Measurements from ENCODE around the gene ITGBL1.

GRCh38 chr13:101596803-101597202, 144.3 kb downstream of the ITGBL1 start:
- TF ChIP-seq CTCF (IDR thresholded peaks at IDR 0.05; ENCODE audit: low read depth, low read length) (no peak), POLR2A (IDR thresholded peaks at IDR 0.05; ENCODE audit: extremely low read depth, insufficient read length) (no peak), MAX (IDR thresholded peaks at IDR 0.05; ENCODE audit: low read depth, low read length) (no peak), MYC (IDR thresholded peaks at IDR 0.05; ENCODE audit: low read depth, low read length) (no peak)
